Osteoblast (primary cell): ENCODE measurements around the gene RNF128. TPM values are rescaled to one million over a fixed set of nuclear protein-coding genes. Genes with fewer than 3 reads are reported as not detected.
A peak's percentile ranks its signal among the peaks of the same experiment; 100 is the strongest.
"Not testable (repeated sequence)": the region's sequence is repeated elsewhere in the genome, so short reads cannot be mapped to it uniquely, and the experiment has no call there.

Experiments used
- DNase-seq: peaks from one replicate; pipeline ENCODE4 v3.0.0; 2011; ENCODE audit warnings: low spot score, mixed read lengths; ENCODE audit not compliant: insufficient read length; ENCODE audit errors: missing footprints
- H2AFZ ChIP-seq: 2 replicates; pipeline ENCODE4 v1.6.0; 2011; ENCODE audit warnings: mild to moderate bottlenecking, low read length
- H3K27ac ChIP-seq: 2 replicates; pipeline ENCODE4 v1.5.1; 2011; ENCODE audit warnings: mild to moderate bottlenecking, low read depth, low read length, moderate library complexity
- H3K27me3 ChIP-seq: 2 replicates; pipeline ENCODE4 v1.6.0; 2012; ENCODE audit warnings: mild to moderate bottlenecking, control low read depth, inconsistent platforms, low read length, moderate library complexity; ENCODE audit not compliant: insufficient read depth
- H3K36me3 ChIP-seq: 2 replicates; pipeline ENCODE4 v1.5.1; 2011; ENCODE audit warnings: mild to moderate bottlenecking, low read length, control low read depth, moderate library complexity; ENCODE audit not compliant: insufficient read depth
- H3K4me1 ChIP-seq: 2 replicates; pipeline ENCODE4 v1.5.1; 2011; ENCODE audit warnings: mild to moderate bottlenecking, low read length, control low read depth, moderate library complexity; ENCODE audit not compliant: insufficient read depth
- H3K4me2 ChIP-seq: 2 replicates; pipeline ENCODE4 v1.6.0; 2011; ENCODE audit warnings: mild to moderate bottlenecking, low read length; ENCODE audit not compliant: insufficient read depth
- H3K4me3 ChIP-seq: fragments of 200-600 bp; sonication (generic); 3 replicates; pipeline ENCODE4 v1.5.1; 2012; ENCODE audit warnings: mild to moderate bottlenecking, low read length, inconsistent platforms; ENCODE audit not compliant: insufficient read depth
- H3K79me2 ChIP-seq: 2 replicates; pipeline ENCODE4 v1.6.0; 2012; ENCODE audit warnings: mild to moderate bottlenecking, low read length, control low read depth, inconsistent platforms; ENCODE audit not compliant: insufficient read depth
- H3K9me3 ChIP-seq: 2 replicates; pipeline ENCODE4 v1.5.1; 2011; ENCODE audit warnings: low read depth, low read length, control low read depth
- H4K20me1 ChIP-seq: 2 replicates; pipeline ENCODE4 v1.6.0; 2012; ENCODE audit warnings: mild to moderate bottlenecking, low read length, control low read depth; ENCODE audit not compliant: insufficient read depth
- total RNA-seq: library from RNA; depleted of rRNA; stranded (reverse); fragments of >200 nt; gene quantifications from 2 replicates; pipeline ENCODE4 v1.2.3, GENCODE V29; 2012
- TF ChIP-seq, protein P1 (sequence below): IDR thresholded peaks from 2 replicates; pipeline ENCODE4 v1.5.1; 2011; ENCODE audit warnings: mild to moderate bottlenecking, low read depth, low read length, moderate library complexity; ENCODE audit errors: extremely low read depth

The RNF128 gene
- total RNA-seq, 1 donor = 0.72 TPM

DNA sequence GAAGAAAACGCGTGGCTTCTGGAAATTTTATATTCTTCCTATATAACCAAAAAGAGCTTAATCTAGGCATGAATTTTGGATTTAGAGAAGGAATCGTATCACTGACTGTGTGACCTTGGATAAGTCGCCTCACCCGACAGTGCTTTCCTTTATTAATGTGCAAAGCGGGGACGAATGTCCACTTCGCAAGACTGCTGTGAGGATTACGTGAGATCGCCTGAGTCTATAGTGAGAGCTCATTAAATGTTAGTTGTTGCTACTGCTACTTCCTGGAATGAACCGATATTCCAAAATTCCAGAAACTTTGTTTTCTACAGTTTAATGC lies 75.5 kb downstream of the RNF128 start:
- peaks cover 6% of the 10 kb centered on the region for H3K4me1 ChIP-seq
- TF ChIP-seq, protein P1, sequence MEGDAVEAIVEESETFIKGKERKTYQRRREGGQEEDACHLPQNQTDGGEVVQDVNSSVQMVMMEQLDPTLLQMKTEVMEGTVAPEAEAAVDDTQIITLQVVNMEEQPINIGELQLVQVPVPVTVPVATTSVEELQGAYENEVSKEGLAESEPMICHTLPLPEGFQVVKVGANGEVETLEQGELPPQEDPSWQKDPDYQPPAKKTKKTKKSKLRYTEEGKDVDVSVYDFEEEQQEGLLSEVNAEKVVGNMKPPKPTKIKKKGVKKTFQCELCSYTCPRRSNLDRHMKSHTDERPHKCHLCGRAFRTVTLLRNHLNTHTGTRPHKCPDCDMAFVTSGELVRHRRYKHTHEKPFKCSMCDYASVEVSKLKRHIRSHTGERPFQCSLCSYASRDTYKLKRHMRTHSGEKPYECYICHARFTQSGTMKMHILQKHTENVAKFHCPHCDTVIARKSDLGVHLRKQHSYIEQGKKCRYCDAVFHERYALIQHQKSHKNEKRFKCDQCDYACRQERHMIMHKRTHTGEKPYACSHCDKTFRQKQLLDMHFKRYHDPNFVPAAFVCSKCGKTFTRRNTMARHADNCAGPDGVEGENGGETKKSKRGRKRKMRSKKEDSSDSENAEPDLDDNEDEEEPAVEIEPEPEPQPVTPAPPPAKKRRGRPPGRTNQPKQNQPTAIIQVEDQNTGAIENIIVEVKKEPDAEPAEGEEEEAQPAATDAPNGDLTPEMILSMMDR = no peak
- peaks cover 2% of the 10 kb centered on the region for H4K20me1 ChIP-seq
- H3K27me3 ChIP-seq = peaks cover 19% of the 10 kb centered on the region
- H3K27ac ChIP-seq = peak overlapping the region; percentile 86
- peak overlapping the region; percentile 83 for H3K4me2 ChIP-seq
- H2AFZ ChIP-seq = peak overlapping the region; percentile 85
- peak overlapping the region; percentile 88 for H3K4me3 ChIP-seq
- H3K79me2 ChIP-seq = peaks cover 25% of the 10 kb centered on the region
- no peaks in the 10 kb centered on the region for H3K36me3 ChIP-seq
- no peaks in the 10 kb centered on the region for H3K9me3 ChIP-seq
- no peak for DNase-seq

DNA sequence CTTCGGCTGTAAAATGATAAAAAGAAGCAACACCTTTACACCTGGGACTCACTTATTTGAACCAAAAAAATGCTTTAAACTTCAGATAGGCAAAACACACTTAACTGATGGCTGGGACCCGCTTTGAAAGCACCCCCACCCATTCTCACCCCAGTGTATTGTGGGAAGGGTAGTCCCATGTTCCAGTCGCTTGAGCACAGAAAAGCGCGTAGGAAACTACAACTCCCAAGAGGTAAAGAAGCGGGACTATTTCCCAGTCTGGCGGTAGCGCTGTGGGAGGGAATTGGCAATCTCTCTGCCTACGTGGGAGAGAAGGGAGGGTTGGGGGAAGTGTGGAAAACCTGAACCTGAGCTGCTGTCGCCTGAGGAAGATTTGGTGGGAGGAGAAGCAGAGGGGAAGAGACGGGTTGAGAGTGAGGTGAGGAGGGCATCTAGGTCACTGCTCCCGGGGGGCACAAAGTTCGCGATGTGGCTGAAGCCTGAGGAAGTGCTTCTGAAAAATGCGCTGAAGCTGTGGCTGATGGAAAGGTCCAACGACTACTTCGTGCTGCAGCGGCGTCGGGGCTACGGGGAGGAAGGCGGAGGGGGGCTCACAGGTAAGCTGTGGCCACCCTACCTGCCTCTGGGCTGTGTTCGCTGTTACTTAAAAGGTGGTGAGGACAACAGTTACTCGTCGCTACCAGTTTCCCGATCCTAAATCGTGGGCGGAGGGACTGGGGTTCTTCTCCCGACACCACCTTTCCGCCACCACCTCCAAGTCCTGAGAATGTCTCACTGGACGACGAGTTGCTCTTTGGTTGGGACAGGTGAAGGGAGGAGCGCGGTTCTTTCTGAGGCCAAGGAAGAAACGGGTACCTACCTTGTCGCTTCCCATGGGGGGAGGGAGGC lies 76.1 kb downstream of the RNF128 start, which contains the start of gene TBC1D8B:
Gene TBC1D8B (plus strand): TSS at position 286 of the 888 bp plus-strand sequence. CDS start 181 bp downstream, at position 467.
- Histone ChIP-seq H4K20me1 (peaks cover 2% of the 10 kb centered on the region), H3K4me2 (peak within 1 kb of the TSS; percentile 83), H3K4me1 (peaks cover 6% of the 10 kb centered on the region), H3K27me3 (peaks cover 19% of the 10 kb centered on the region), H3K36me3 (no peaks in the 10 kb centered on the region), H3K79me2 (peaks cover 25% of the 10 kb centered on the region), H3K27ac (peak within 1 kb of the TSS; percentile 86), H3K9me3 (no peaks in the 10 kb centered on the region), H2AFZ (peak within 1 kb of the TSS; percentile 95), H3K4me3 (peak within 1 kb of the TSS; percentile 88)
- TF ChIP-seq, protein P1 = no peak
- DNase-seq = peak; percentile 59

DNA sequence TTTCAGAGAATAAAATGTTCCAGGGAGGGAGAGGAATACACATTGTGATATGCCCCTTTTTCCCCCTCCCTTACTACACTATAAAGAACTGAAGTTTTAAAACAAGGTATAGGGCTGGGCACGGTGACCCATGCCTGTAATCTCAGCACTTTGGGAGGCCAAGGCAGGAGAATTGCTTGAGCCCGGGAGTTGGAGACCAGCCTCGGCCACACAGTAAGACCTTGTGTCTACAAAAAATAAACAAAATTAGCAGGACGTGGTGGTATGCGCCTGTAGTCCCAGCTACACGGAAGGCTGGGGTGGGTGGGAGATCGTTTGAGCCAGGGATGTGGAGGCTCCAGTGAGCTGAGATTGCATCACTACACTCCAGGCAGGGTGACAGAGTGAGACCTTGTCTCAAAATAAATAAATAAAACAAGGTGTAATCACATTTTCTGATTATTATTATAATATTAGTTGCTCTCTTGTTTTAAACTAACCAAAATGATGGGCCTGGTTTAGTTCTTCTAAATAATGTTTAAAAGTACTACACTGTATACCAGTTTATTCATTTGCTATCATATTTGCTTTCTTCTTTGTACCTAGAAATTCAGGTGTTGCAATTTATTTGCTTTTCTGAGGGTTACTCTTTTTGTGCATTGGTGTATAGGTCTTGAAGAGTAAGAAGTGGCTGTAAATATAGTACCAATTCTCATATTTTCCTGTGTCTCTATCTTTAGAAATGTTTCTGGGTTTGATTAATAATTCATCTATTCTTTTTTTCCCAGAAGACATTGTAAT lies 84.8 kb downstream of the RNF128 start:
- Histone ChIP-seq H3K79me2 (peaks cover 7% of the 10 kb centered on the region), H3K9me3 (no peaks in the 10 kb centered on the region), H3K4me1 (no peaks in the 10 kb centered on the region), H2AFZ (no peak overlapping the region), H3K4me2 (no peak overlapping the region), H3K4me3 (no peak overlapping the region), H3K36me3 (no peaks in the 10 kb centered on the region), H4K20me1 (peaks cover 17% of the 10 kb centered on the region), H3K27ac (no peak overlapping the region), H3K27me3 (no peaks in the 10 kb centered on the region)
- TF ChIP-seq, protein P1 = no peak
- peak; percentile 17 for DNase-seq

DNA sequence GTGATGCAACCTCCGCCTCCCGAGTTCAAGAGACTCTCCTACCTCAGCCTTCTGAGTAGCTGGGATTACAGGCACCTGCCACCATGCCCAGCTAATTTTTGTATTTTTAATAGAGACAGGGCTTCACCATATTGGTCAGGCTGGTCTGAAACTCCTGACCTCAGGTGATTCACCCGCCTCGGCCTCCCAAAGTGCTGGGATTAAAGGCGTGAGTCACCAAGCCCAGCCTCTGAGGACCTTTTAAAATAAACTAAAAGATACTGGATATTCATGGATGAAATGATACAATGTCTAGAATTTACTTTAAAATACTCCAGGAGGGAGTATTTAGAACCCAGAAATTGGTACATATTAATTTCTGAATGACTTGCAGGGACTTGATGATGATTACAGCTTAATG lies 86.4 kb downstream of the RNF128 start:
- peaks cover 17% of the 10 kb centered on the region for H4K20me1 ChIP-seq
- not testable (repeated sequence) for H3K36me3 ChIP-seq, H3K4me3 ChIP-seq, H2AFZ ChIP-seq, H3K4me1 ChIP-seq, DNase-seq, H3K4me2 ChIP-seq, H3K27me3 ChIP-seq, H3K79me2 ChIP-seq, H3K27ac ChIP-seq, H3K9me3 ChIP-seq

DNA sequence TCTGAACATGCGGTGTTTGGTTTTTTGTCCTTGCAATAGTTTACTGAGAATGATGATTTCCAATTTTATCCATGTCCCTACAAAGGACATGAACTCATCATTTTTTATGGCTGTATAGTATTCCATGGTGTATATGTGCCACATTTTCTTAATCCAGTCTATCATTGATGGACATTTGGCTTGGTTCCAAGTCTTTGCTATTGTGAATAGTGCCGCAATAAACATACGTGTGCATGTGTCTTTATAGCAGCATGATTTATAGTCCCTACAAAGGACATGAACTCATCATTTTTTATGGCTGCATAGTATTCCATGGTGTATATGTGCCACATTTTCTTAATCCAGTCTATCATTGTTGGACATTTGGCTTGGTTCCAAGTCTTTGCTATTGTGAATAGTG lies 87.6 kb downstream of the RNF128 start:
- not testable (repeated sequence) for H3K4me1 ChIP-seq, H3K4me2 ChIP-seq, H3K9me3 ChIP-seq, H3K27me3 ChIP-seq, DNase-seq, H3K4me3 ChIP-seq, H3K79me2 ChIP-seq, H2AFZ ChIP-seq, H3K36me3 ChIP-seq, H3K27ac ChIP-seq
- H4K20me1 ChIP-seq = peaks cover 13% of the 10 kb centered on the region
